Neural progenitor cell (in vitro differentiated cells): ENCODE data around the gene IQSEC3.

Experiments
- CTCF ChIP-seq: fragments of 200-600 bp; sonication (generic); IDR thresholded peaks from 2 replicates; pipeline ENCODE4 v1.5.1; 2017; ENCODE audit warnings: antibody characterized with exemption, mild to moderate bottlenecking
- EZH2 ChIP-seq: fragments of 200-600 bp; sonication (generic); IDR thresholded peaks from 2 replicates; pipeline ENCODE4 v1.6.1; 2017; ENCODE audit warnings: antibody characterized with exemption, mild to moderate bottlenecking, moderate library complexity
- EZH2phosphoT487 ChIP-seq: fragments of 200-600 bp; sonication (generic); IDR thresholded peaks from 2 replicates; pipeline ENCODE4 v1.6.1; 2017; ENCODE audit warnings: antibody characterized with exemption

DNA sequence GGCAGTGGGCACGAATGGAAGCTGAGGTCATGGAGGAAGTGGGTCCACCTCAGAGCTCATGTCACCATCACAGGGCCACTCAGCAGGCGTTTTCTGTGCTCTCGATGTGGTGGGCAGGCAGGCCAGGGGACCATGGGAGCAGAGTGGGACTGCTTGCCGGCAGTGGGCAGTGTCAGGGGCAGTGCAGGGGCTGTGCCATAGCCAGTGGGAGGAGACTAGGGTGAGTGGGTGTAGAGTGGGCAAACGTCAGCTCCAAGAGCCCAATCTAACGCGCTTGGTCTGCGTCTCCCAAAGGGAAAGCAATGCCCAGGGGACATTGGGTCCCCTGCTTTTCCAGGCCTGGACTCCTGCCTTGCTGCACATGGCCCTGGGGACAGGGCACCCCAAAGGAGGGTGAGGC, 89.1 kb downstream of the IQSEC3 start:
- no peak for TF ChIP-seq EZH2
- TF ChIP-seq CTCF = no peak
- no peak for TF ChIP-seq EZH2phosphoT487
